NCI-H2196 treated with DMSO at 0.1 percent for 48 hours (cell line): ENCODE data around the gene INO80.

ENCODE experiments used
- DNase-seq: peaks from one replicate; lab custom pipeline; 2025; ENCODE audit not compliant: unreplicated experiment; lab: John Stamatoyannopoulos, UW

Gene INO80

GRCh38 chr15:41048852-41049251, 67.2 kb downstream of the INO80 start:
- no peak for DNase-seq

DNA sequence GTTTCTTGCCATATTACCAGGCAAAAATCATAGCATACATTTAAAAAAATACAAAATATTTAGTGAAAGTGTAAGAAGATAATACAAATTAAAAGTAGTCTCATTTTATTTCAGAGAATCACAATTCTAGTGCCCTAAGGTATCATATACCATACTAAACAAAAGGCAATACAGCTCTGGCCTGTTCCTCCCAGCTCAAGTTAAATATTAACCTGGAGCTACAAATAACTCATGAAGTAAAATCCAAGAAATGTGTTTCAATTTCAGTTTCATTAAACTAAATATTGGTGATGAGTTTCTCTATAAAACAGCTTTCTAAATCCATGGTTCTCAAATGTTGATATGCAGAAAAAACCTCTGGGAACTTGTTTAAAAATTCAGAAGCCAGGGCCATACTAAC, 67.7 kb downstream of the INO80 start:
- DNase-seq = no peak

GRCh38 chr15:41047474-41047873, 68.6 kb downstream of the INO80 start:
- DNase-seq = no peak

DNA sequence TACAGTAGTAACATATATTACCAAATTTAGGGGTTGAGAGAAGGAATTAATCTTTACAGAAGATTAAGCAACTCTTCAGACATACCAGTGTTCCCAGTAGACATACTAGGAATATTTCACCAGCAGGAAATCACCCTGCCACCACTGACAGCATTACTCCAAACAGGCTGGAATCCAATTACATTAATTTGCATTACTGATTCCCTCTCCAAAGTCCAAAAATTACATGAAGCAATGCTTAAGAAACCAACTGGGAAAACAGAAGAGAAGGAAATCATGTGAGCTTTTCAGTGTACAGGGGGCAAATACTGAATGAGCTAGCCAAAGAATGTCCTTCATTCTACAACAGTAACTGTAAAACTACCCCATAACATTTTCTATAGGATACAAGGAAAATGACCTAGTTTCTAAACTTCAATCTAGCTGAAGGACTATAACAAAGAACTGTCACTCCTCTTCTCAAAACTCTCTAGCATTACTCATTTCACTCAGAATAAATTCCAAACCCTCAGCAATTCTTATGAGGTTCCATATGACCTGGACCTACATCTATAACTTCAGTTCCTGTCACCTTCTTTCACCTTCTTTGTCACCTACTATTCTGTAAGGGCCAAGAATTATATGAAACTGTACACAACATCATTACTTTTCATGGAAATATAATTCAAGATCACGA, 72.7 kb downstream of the INO80 start:
- DNase-seq = no peak

DNA sequence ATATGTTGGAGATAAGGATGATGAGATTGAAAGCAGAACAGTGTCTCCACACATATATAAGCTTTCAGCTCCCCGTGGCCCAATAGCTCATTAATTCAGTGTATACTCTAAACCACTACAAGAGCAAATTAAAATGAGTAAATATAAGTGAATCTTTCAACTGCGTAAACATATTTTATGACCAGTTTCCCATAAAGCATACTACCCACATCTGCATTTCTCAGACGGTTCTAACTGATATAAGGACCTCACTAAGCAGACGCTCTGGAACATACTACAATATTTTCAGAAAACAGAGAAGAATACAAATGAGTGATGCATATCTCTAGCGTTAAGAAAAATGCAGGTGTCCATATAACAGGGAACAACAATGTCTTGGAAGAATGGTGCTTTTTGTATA, 73.2 kb downstream of the INO80 start:
- no peak for DNase-seq

DNA sequence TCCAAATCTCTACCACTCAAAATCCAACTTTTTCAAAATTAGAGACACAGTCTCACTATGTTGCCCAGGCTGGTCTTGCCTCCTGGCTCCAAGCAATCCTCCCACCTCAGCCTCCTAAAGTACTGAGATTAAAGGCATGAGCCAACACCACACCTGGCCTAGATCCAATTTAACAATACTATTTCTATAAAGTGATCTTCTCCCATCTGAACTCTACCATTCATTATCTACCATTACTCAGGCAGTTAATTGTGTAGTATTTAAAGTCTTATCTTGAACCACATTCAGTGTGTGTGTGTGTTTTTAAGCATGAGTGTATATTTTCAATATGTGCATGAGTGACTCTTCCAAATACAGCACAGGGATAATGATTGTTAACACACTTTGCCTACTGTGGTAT, 77.0 kb downstream of the INO80 start:
- no peak for DNase-seq

DNA sequence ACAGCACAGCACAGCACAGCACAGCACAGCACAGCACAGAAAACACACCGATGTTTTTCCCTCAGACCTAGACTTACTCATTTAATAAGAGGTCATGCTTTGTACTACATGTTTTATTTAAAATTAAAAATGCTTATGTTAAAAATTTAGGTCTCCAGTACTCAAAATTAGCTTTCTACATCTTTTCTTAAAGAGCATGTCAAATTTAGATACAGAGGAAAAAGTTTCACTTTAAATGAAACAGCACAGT, 84.1 kb downstream of the INO80 start:
- DNase-seq = no peak

DNA sequence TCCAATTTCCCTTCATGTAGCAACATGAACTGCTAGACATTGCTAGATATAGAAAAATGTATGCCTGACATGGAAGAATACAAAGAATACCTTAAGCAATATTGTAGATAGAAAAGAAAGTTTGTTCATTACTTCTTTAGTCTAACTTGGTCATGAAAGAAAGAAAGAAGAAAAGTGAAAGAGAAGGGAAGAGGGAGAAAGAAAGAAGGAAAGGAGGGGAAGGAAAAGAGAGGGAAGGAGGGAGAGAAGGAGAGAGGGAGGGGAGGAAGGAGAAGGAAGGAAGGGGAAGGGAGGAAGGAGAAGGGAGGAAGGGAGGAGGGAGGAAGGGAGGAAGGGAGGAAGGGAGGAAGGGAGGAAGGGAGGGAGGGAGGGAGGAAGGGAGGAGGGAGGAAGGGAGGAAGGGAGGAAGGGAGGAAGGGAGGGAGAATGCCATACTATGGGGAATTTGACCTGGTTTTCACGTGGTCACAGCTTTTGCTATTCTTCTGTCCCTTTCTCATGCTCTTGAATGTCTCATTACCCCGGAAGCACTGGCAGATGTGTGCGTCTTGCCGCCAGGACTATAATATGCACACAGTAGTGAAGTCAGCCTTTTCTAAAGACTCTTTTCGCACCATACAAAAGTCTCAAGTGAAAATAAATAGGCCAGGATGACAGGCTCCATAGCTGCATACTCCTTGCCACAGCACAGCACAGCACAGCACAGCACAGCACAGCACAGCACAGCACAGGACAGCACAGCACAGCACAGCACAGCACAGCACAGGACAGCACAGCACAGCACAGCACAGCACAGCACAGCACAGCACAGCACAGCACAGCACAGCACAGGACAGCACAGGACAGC, 84.6 kb downstream of the INO80 start:
- no peak for DNase-seq

DNA sequence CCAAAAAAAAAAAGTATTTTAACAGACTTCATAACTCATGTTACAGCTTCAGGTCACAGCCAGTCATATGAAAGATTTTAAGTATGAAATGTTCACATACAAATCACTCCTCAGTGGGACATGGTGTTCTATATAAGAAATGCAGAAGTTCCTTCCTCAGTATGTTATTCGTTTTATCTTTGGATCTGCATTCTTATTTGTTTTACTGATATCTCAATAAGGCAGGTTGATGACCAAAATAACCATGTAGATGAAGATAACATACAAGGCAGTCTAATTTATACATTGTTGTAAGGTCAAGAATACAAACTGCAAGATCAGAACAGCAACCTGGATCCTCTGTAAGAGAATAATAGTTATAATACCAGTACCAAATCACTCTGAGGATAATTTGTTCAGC, 87.2 kb downstream of the INO80 start:
- DNase-seq = no peak

DNA sequence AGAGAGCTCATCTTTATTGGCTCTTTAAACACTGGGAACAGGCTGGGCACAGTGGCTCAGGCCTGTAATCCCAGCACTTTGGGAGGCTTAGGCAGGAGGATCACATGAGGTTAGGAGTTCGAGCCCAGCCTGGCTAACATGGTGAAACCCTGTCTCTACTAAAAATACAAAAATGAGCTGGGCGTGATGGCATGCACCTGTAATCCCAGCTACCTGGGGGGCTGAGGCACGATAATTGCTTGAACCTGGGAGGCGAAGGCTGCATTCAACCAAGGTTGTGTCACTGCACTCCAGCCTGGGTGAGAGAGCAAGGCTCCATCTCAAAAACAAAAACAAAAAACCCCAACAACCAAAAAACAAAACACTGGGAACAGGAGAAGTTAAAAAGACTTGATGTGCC, 90.7 kb downstream of the INO80 start:
- DNase-seq = no peak

DNA sequence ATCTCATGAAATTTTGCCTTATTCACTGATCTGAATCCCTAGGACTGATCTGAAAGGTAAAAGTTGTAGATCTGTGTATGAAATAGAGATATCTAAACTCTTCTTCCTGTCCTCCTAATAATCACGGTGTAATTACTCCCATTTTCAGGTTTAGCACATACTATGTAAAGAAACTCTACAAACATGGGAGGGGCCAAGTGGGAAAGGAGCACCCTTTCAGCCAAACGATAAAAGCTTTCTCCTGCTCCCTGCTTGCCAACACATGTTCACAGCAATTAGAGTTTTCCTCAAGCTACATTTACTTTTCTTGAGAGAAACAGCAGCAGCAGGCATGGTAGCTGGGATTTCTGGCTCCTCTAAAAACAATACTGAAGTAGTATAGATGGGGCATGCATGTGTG, 91.2 kb downstream of the INO80 start:
- no peak for DNase-seq

DNA sequence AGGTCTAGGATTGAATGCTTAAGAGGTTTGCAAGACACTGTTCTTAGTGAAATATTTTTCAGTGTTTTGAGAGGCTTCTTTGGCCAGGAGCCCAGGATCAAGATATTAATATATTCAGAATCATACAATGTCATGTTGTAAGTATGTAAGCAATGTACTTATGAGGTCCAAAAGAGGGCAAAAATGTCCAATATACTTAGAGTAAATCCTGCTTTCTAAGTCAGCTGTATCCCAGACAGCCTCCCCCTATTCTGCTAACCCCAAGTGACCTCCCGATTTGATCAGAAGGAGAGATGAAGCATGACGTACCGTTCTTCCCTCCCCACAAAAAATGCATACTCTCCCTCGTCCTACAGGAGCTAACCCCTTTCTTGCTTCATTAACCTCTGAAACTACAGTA, 91.9 kb downstream of the INO80 start:
- DNase-seq = no peak

GRCh38 chr15:41022487-41023090, 93.5 kb downstream of the INO80 start:
- peak; percentile 2 for DNase-seq

- no peak for DNase-seq
These were observed 95.3 kb downstream of the INO80 start for GRCh38 chr15:41020829-41021228.

DNA sequence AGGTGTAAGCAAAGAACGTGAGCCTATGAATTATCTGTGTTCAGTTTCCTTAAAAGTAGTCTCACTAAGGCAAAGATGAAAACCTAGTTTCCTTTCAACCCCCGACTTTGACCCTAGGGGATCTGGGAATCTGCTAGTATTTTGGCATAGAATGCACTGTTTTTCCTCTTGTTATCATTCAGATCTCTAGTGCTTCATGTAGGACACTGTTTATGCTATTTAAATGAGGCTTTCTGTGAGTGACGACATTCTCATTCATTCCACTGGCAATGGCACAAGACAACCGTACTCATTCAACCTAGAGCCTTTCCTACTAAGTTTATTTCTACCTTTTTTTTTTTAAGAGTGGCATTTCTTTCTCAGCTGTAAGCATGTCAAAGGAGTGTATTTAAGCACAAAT, 95.8 kb downstream of the INO80 start:
- DNase-seq = no peak

DNA sequence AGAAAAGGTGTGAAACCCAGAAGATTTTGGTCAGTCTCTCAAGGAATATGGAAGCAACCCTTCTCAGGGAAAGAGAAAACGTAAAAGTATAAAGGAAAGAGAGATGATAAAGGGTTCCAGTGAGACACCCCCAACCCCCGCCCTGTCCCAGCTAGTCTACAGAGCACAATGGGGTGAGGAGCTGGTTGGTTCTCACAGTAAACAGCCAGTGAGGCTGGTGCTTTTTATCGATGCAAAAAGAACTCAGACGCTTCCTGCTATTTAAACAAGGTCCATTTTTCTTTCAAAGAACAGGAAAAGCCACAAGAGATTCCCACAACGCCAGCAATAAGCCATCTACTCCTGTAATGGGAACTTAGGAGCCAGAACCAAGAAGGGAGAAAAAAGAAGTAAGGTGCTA, 96.9 kb downstream of the INO80 start:
- no peak for DNase-seq

- DNase-seq = no peak
These were observed 97.5 kb downstream of the INO80 start for GRCh38 chr15:41018534-41018933.

DNA sequence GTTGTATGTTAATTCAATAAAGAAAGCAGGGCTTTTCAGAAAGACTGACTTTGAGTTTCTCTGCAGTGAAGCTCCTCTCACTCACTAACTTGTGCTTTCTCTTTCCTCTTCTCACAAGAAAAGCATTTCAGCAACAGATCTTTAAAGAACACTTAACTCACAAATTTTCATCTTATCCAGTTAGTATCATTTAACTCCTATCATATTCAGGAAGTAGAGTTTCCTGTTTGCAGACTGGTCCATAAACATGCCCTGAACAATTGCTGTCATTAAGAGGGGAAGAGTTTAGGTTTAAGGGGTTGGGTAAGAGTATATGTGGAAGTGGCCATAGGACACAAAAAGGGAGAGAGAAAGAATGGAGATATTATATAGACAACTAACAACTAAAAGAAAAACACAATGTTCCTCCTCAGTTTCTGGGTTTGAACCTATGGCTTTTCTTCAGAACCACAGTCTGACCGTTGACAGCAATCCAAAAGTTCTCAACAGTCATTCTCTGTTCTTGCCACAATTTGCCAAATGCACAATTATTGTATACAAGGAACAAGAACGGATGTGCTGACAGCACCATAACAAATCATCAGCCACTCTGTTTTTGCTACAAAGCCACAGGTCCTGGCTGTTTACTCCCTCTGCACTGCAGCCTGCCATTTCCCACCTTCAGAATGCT, 98.9 kb downstream of the INO80 start:
- DNase-seq = no peak

GRCh38 chr15:41013691-41014414, 102.2 kb downstream of the INO80 start:
- DNase-seq = no peak

GRCh38 chr15:41011055-41011815, 104.8 kb downstream of the INO80 start:
- DNase-seq = no peak

DNA sequence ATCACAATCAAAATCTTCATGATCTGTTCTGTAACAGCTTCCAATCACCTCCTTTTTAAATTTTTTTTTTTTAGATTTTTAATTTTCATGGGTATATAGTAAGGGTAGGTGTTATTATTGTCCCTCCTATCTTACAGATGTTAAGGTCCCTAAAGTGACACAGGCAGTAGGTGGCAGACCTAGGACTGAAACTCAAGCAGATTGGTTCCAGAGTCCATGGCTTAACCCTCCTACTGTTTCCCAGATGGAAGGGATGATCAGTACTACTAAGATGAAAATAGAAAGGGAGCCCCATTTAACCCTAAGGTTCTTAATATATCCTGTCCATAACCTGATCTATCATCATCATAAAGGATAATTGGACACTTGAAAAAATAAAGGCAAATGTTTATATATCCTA, 105.7 kb downstream of the INO80 start:
- DNase-seq = no peak
